Karpas-422 (cell line): ENCODE data around the gene C4BPA. TPM values are rescaled to one million over a fixed set of nuclear protein-coding genes. Genes with fewer than 3 reads are reported as not detected.

Experiments used
- DNase-seq: peaks from one replicate; pipeline ENCODE4 v3.0.0-alpha.2; 2015
- H2AFZ ChIP-seq: fragments of 200-600 bp; sonication (generic); 2 replicates; pipeline ENCODE4 v1.6.1; 2014; ENCODE audit warnings: antibody characterized with exemption, low read length, mixed read lengths
- H3K27ac ChIP-seq: fragments of 200-600 bp; sonication (generic); 2 replicates; pipeline ENCODE4 v1.5.1; 2014; ENCODE audit warnings: mild to moderate bottlenecking, low read length, moderate library complexity
- H3K27me3 ChIP-seq: fragments of 200-600 bp; sonication (generic); 2 replicates; pipeline ENCODE4 v1.6.1; 2014; ENCODE audit warnings: low read length, mixed read lengths
- H3K36me3 ChIP-seq: fragments of 200-600 bp; sonication (generic); 2 replicates; pipeline ENCODE4 v1.6.1; 2014; ENCODE audit warnings: low read length, mixed read lengths; ENCODE audit not compliant: insufficient read depth
- H3K4me1 ChIP-seq: fragments of 200-600 bp; sonication (generic); 2 replicates; pipeline ENCODE4 v1.6.1; 2014; ENCODE audit warnings: mild to moderate bottlenecking, low read length, mixed read lengths
- H3K4me2 ChIP-seq: fragments of 200-600 bp; sonication (generic); 2 replicates; pipeline ENCODE4 v1.6.1; 2014; ENCODE audit warnings: low read length, low read depth, mild to moderate bottlenecking; ENCODE audit not compliant: poor library complexity, severe bottlenecking
- H3K4me3 ChIP-seq: fragments of 200-600 bp; sonication (generic); 2 replicates; pipeline ENCODE4 v1.5.1; 2014; ENCODE audit warnings: mild to moderate bottlenecking, antibody characterized with exemption, low read length, mixed read lengths
- H3K79me2 ChIP-seq: fragments of 200-600 bp; sonication (generic); 2 replicates; pipeline ENCODE4 v1.6.1; 2014; ENCODE audit warnings: mild to moderate bottlenecking, low read length, mixed read lengths
- H3K9ac ChIP-seq: fragments of 200-600 bp; sonication (generic); 2 replicates; pipeline ENCODE4 v1.6.0; 2014; ENCODE audit warnings: low read length
- H3K9me2 ChIP-seq: fragments of 200-600 bp; sonication (generic), shearing (Covaris generic); replicated peaks from 2 replicates; pipeline ENCODE4 v1.6.0; 2014; ENCODE audit warnings: mild to moderate bottlenecking, low read length, moderate library complexity; ENCODE audit not compliant: insufficient read depth
- H3K9me3 ChIP-seq: fragments of 300-700, 200-600 bp; sonication (generic); 2 replicates; pipeline ENCODE4 v1.6.1; 2014; ENCODE audit warnings: low read length, mixed read lengths
- H4K20me1 ChIP-seq: fragments of 200-600 bp; sonication (generic); 2 replicates; pipeline ENCODE4 v1.6.1; 2014; ENCODE audit warnings: mild to moderate bottlenecking, antibody characterized with exemption, low read length, low read depth; ENCODE audit not compliant: insufficient read depth
- small RNA-seq: library from RNA; depleted of rRNA; stranded (forward); fragments of <200 nt; gene quantifications from one replicate; pipeline ENCODE3, GENCODE V24; 2014
- total RNA-seq: library from RNA; depleted of rRNA; stranded (reverse); fragments of >200 nt; shearing (Covaris generic); gene quantifications from 2 replicates; pipeline ENCODE4 v1.2.3, GENCODE V29; 2014; ENCODE audit warnings: low replicate concordance; rRNA removed

The C4BPA gene
- total RNA-seq, 1 experiment from 2014 or later, result not detected

GRCh38 chr1:207191061-207191460, 87.0 kb downstream of the C4BPA start:
- H3K4me2 ChIP-seq, result no peak overlapping the region
- H3K36me3 ChIP-seq, result no peaks in the 10 kb centered on the region
- H3K9me2 ChIP-seq, result no peaks in the 10 kb centered on the region
- no peaks in the 10 kb centered on the region for H3K4me1 ChIP-seq
- no peaks in the 10 kb centered on the region for H3K79me2 ChIP-seq
- no peak overlapping the region for H3K4me3 ChIP-seq
- H3K9ac ChIP-seq, result no peak overlapping the region
- H3K27me3 ChIP-seq, result no peaks in the 10 kb centered on the region
- H3K9me3 ChIP-seq, result no peaks in the 10 kb centered on the region
- no peak overlapping the region for H2AFZ ChIP-seq
- no peak overlapping the region for H3K27ac ChIP-seq
- H4K20me1 ChIP-seq, result no peaks in the 10 kb centered on the region
- no peak for DNase-seq

- no peaks in the 10 kb centered on the region for H3K27me3 ChIP-seq
- no peaks in the 10 kb centered on the region for H3K4me1 ChIP-seq
- H3K9ac ChIP-seq, result no peak overlapping the region
- H3K9me2 ChIP-seq, result no peaks in the 10 kb centered on the region
- H3K79me2 ChIP-seq, result no peaks in the 10 kb centered on the region
- H3K36me3 ChIP-seq, result no peaks in the 10 kb centered on the region
- H4K20me1 ChIP-seq, result no peaks in the 10 kb centered on the region
- no peak overlapping the region for H2AFZ ChIP-seq
- H3K4me2 ChIP-seq, result no peak overlapping the region
- H3K27ac ChIP-seq, result no peak overlapping the region
- no peaks in the 10 kb centered on the region for H3K9me3 ChIP-seq
- DNase-seq, result no peak
- no peak overlapping the region for H3K4me3 ChIP-seq
These were observed 87.7 kb downstream of the C4BPA start for GRCh38 chr1:207191776-207192175.

- H3K4me2 ChIP-seq, result no peak overlapping the region
- no peak overlapping the region for H3K27ac ChIP-seq
- no peaks in the 10 kb centered on the region for H3K79me2 ChIP-seq
- no peak for DNase-seq
- H2AFZ ChIP-seq, result no peak overlapping the region
- no peaks in the 10 kb centered on the region for H3K9me3 ChIP-seq
- H3K4me3 ChIP-seq, result no peak overlapping the region
- H3K4me1 ChIP-seq, result no peaks in the 10 kb centered on the region
- H3K27me3 ChIP-seq, result no peaks in the 10 kb centered on the region
- H4K20me1 ChIP-seq, result no peaks in the 10 kb centered on the region
- no peak overlapping the region for H3K9ac ChIP-seq
- H3K36me3 ChIP-seq, result no peaks in the 10 kb centered on the region
- no peaks in the 10 kb centered on the region for H3K9me2 ChIP-seq
These were observed 90.2 kb downstream of the C4BPA start for GRCh38 chr1:207194197-207194596.

Small RNAs within 50 kb of the gene (small RNA-seq; reads per million reads assigned to genes)
- not detected for gene AL445493.1

Other genes with a start within 250 kb of the C4BPA start
- not detected in 2 replicates for gene IL20, start 238.6 kb upstream of the C4BPA start, total RNA-seq
- not detected in 2 replicates for gene IL24, start 206.8 kb upstream of the C4BPA start, total RNA-seq
- gene FCMR, start 182.3 kb upstream of the C4BPA start, total RNA-seq, result not detected in 2 replicates
- not detected in 2 replicates for gene PIGR, start 157.8 kb upstream of the C4BPA start, total RNA-seq
- gene FCAMR, start 133.8 kb upstream of the C4BPA start, total RNA-seq, result not detected in 2 replicates
- gene C1orf116, start 71.5 kb upstream of the C4BPA start, total RNA-seq, result not detected in 2 replicates
- gene YOD1, start 53.0 kb upstream of the C4BPA start, total RNA-seq, result not detected in 2 replicates
- 0.07 TPM in 1 of 2 replicates, not detected in the other for gene PFKFB2, start 51.0 kb upstream of the C4BPA start, total RNA-seq
- gene C4BPB, start 15.4 kb upstream of the C4BPA start, total RNA-seq, result not detected in 2 replicates
- gene CD55, start 217.4 kb downstream of the C4BPA start, total RNA-seq, result 36.4 and 103 TPM in 2 replicates